ENCODE measurements around the gene ZNF101. TPM values are rescaled to one million over a fixed set of nuclear protein-coding genes. Genes with fewer than 3 reads are reported as not detected.
"Not testable (repeated sequence)": the region's sequence is repeated elsewhere in the genome, so short reads cannot be mapped to it uniquely, and the experiment has no call there.

ZNF101 gene
- total and polyA plus RNA-seq, 9 of the 15 experiments (the other 6 are each of a cell fraction or from before 2014, with no cell fraction given), result 9.6 to 20.3 (median 12.4) TPM

DNA sequence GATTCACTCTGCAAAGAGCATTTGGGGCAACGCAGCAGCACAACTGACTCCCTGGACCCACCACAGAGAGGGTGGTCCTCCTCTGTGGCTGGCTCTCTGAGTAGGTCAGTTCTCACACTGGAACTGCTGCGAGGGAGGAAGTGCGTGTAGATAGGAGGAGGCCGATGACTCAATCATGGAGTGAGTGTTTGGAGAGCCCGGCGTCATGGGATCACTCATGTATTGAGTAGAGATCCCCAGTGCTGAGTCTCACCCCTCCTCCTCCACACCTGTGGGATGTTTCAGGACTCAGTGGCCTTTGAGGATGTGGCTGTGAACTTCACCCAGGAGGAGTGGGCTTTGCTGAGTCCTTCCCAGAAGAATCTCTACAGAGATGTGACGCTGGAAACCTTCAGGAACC lies 8.9 kb downstream of the ZNF101 start (continued):
- TF ChIP-seq MTF1 (CRISPR knock-in tag; IDR thresholded peaks at IDR 0.05; ENCODE audit: borderline replicate concordance), result no peak
- no peak for TF ChIP-seq TRIM28 (IDR thresholded peaks at IDR 0.05)
- TF ChIP-seq ELF1 (tag; IDR thresholded peaks at IDR 0.05), result no peak

GRCh38 chr19:19679176-19680073 lies 10.8 kb downstream of the ZNF101 start:
- 98% methylated on average over 20 of the region's 20 CpGs for WGBS (ENCODE audit: insufficient coverage, low coverage, missing lambda C conversion rate)
- peaks cover 45% of the 10 kb centered on the region for H3K36me3 ChIP-seq (ENCODE audit: control insufficient read depth, insufficient read depth, low read length)
- in situ Hi-C loops (cut with MboI), result no loop called here

DNA sequence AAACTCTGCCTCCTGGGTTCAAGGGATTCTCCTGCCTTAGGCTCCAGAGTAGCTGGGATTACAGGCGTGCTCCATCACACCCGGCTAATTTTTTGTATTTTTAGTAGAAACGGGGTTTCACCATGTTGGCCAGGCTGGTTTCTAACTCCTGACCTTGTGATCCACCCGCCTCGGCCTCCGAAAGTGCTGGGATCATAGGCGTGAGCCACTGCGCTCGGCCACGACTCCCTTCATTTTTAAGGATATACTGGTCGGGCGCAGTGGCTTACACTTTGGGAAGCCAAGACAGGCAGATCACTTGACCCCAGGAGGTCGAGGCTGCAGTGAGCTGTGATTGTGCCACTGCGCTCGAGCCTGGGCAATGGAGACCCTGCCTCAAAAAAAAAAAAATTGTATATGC lies 17.5 kb downstream of the ZNF101 start:
- H3K9me1 ChIP-seq (ENCODE audit: control insufficient read depth, insufficient read depth, low read length); H2AFZ ChIP-seq (ENCODE audit: low read depth, low read length); intact Hi-C loops (cut with micrococcal nuclease); ATAC-seq; FAIRE-seq; H3K4me2 ChIP-seq (ENCODE audit: insufficient read depth, low read length); H3K9ac ChIP-seq (ENCODE audit: insufficient read depth in 1 of 2, low read depth in 2 of 2, low read length in 2 of 2); CTCF ChIA-PET (ENCODE audit: low intra/inter-chr PET ratio); H3K36me3 ChIP-seq (ENCODE audit: control insufficient read depth, insufficient read depth, low read length); H3K9me3 ChIP-seq (replicated peaks; ENCODE audit: control insufficient read depth, insufficient read depth, low read depth, low read length); H4K20me1 ChIP-seq (replicated peaks; ENCODE audit: control insufficient read depth, insufficient read depth, low read length); in situ Hi-C loops (cut with MboI); H3K27me3 ChIP-seq (ENCODE audit: control insufficient read depth in 2 of 2, insufficient read depth in 2 of 2, low read length in 2 of 2); BruUV-seq (replicated peaks); H3K27ac ChIP-seq (ENCODE audit: extremely low read depth, low read depth, low read length); H3K79me2 ChIP-seq (ENCODE audit: control insufficient read depth, insufficient read depth, low read length); H3K4me1 ChIP-seq (replicated peaks in 1 of 2; ENCODE audit: control insufficient read depth in 2 of 2, insufficient read depth in 2 of 2, low read length in 2 of 2); DNase-seq (ENCODE audit: extremely low read depth in 1 of 4, low spot score in 3 of 4); H3K4me3 ChIP-seq: not testable (repeated sequence)
- POLR2A ChIA-PET, result interaction anchor here (0.9 to 1.0 kb wide), 2 partner anchors 15 to 63 kb away, joined by 3 read pairs; no protein-coding TSS in a partner anchor
- WGBS (ENCODE audit: insufficient coverage, low coverage, missing lambda C conversion rate), result 78% methylated on average over 15 of the region's 15 CpGs

More at GRCh38 chr19:19679176-19680073, 10.8 kb downstream of the ZNF101 start:
- DNase-seq (ENCODE audit: extremely low read depth in 1 of 4, low spot score in 3 of 4) (no peak), FAIRE-seq (no peak), ATAC-seq (no peak)
- Histone ChIP-seq H3K9me1 (ENCODE audit: control insufficient read depth, insufficient read depth, low read length) (no peaks in the 10 kb centered on the region), H3K9me3 (replicated peaks; ENCODE audit: control insufficient read depth, insufficient read depth, low read depth, low read length) (peaks cover 20% of the 10 kb centered on the region), H3K79me2 (ENCODE audit: control insufficient read depth, insufficient read depth, low read length) (no peaks in the 10 kb centered on the region), H3K4me1 (replicated peaks in 1 of 2; ENCODE audit: control insufficient read depth in 2 of 2, insufficient read depth in 2 of 2, low read length in 2 of 2) (no peaks in the 10 kb centered on the region), H3K9ac (ENCODE audit: insufficient read depth in 1 of 2, low read depth in 2 of 2, low read length in 2 of 2) (no peak overlapping the region), H3K4me3 (no peak overlapping the region), H3K27me3 (ENCODE audit: control insufficient read depth in 2 of 2, insufficient read depth in 2 of 2, low read length in 2 of 2) (no peaks in the 10 kb centered on the region), H3K4me2 (ENCODE audit: insufficient read depth, low read length) (no peak overlapping the region), H4K20me1 (replicated peaks; ENCODE audit: control insufficient read depth, insufficient read depth, low read length) (no peaks in the 10 kb centered on the region), H3K27ac (ENCODE audit: extremely low read depth, low read depth, low read length) (no peak overlapping the region), H2AFZ (ENCODE audit: low read depth, low read length) (no peak overlapping the region)
- TF ChIP-seq ZNF274 (IDR thresholded peaks at IDR 0.05; ENCODE audit: borderline replicate concordance, low read depth, low read length) (peak; percentile 75), ZNF24 (IDR thresholded peaks at IDR 0.05) (peak; percentile 49; the same call in 1 of the 2 replicates), BRF2 (IDR thresholded peaks at IDR 0.05; ENCODE audit: borderline replicate concordance, insufficient read depth, insufficient read length) (no peak), ZNF75A (CRISPR knock-in tag; IDR thresholded peaks at IDR 0.05) (peak; percentile 65)
- ChIA-PET POLR2A (no interaction called here), CTCF (ENCODE audit: low intra/inter-chr PET ratio) (no interaction called here)
- TSS peak; percentile 22 for BruUV-seq (replicated peaks)
- intact Hi-C loops (cut with micrococcal nuclease), result no loop called here
